GM23338 (cell line): Measurements from ENCODE around the gene RHCG. TPM values are rescaled to one million over a fixed set of nuclear protein-coding genes. Genes with fewer than 3 reads are reported as not detected.

Experiments used
- ATAC-seq: fragments of 200-7000 bp; cut with Tn5 transposase; 3 replicates; pipeline ENCODE4 v1.9.1; 2020
- DNase-seq: peaks from one replicate; pipeline ENCODE4 v3.0.0-alpha.2; 2015; ENCODE audit warnings: low spot score
- H2AFZ ChIP-seq: fragments of 200-600 bp; sonication (generic); 2 replicates; pipeline ENCODE4 v1.8.0; 2016; ENCODE audit warnings: antibody characterized with exemption, mild to moderate bottlenecking, moderate library complexity
- H3F3A ChIP-seq: fragments of 200-600 bp; sonication (generic); replicated peaks from 2 replicates; pipeline ENCODE4 v1.8.0; 2017; ENCODE audit warnings: antibody characterized with exemption, mixed run types, low read depth
- H3K27ac ChIP-seq: fragments of 200-600 bp; sonication (generic); 2 replicates; pipeline ENCODE4 v1.6.1; 2016; ENCODE audit warnings: low read depth
- H3K27me3 ChIP-seq: fragments of 200-600 bp; sonication (generic); 2 replicates; pipeline ENCODE4 v1.8.0; 2016; ENCODE audit warnings: mild to moderate bottlenecking, mixed run types, moderate library complexity; ENCODE audit not compliant: insufficient read depth
- H3K36me3 ChIP-seq: fragments of 200-600 bp; sonication (generic); 2 replicates; pipeline ENCODE4 v1.8.0; 2016; ENCODE audit warnings: mild to moderate bottlenecking; ENCODE audit not compliant: insufficient read depth
- H3K4me1 ChIP-seq: fragments of 200-600 bp; sonication (generic); 2 replicates; pipeline ENCODE4 v1.8.0; 2016; ENCODE audit warnings: mild to moderate bottlenecking, moderate library complexity; ENCODE audit not compliant: insufficient read depth
- H3K4me2 ChIP-seq: fragments of 200-600 bp; sonication (generic); 2 replicates; pipeline ENCODE4 v1.7.1; 2017; ENCODE audit warnings: mixed run types
- H3K4me3 ChIP-seq: fragments of 200-600 bp; sonication (generic); 2 replicates; pipeline ENCODE4 v1.6.1; 2016; ENCODE audit warnings: mixed run types
- H3K79me2 ChIP-seq: fragments of 200-600 bp; sonication (generic); replicated peaks from 2 replicates; pipeline ENCODE4 v1.8.0; 2017; ENCODE audit warnings: mild to moderate bottlenecking; ENCODE audit not compliant: insufficient read depth
- H3K9me2 ChIP-seq: fragments of 200-600 bp; sonication (generic); 2 replicates; pipeline ENCODE4 v1.8.0; 2017; ENCODE audit not compliant: insufficient read depth
- H4K20me1 ChIP-seq: fragments of 200-600 bp; sonication (generic); replicated peaks from 2 replicates; pipeline ENCODE4 v1.8.0; 2017; ENCODE audit warnings: mild to moderate bottlenecking; ENCODE audit not compliant: insufficient read depth
- H3K27ac Mint-ChIP-seq: 2 replicates; pipeline ENCODE4 v1.8.0; 2020; ENCODE audit warnings: inconsistent platforms, mild to moderate bottlenecking, moderate library complexity, mixed read lengths
- H3K27me3 Mint-ChIP-seq: 3 replicates; pipeline ENCODE4 v1.8.0; 2022; ENCODE audit warnings: low read depth, mild to moderate bottlenecking, moderate library complexity, mixed read lengths, inconsistent platforms; ENCODE audit not compliant: insufficient read depth, poor library complexity
- H3K36me3 Mint-ChIP-seq: 3 replicates; pipeline ENCODE4 v1.8.0; 2021; ENCODE audit warnings: low read depth, mild to moderate bottlenecking, inconsistent platforms, moderate library complexity, mixed read lengths
- H3K4me1 Mint-ChIP-seq: 3 replicates; pipeline ENCODE4 v1.8.0; 2020; ENCODE audit warnings: mild to moderate bottlenecking, inconsistent platforms, mixed read lengths
- H3K4me3 Mint-ChIP-seq: 3 replicates; pipeline ENCODE4 v1.8.0; 2021; ENCODE audit warnings: moderate library complexity, mild to moderate bottlenecking, inconsistent platforms, mixed read lengths
- H3K9me3 Mint-ChIP-seq: 3 replicates; pipeline ENCODE4 v1.8.0; 2020; ENCODE audit warnings: moderate library complexity, mild to moderate bottlenecking, inconsistent platforms, mixed read lengths
- ETS1 ChIP-seq: IDR thresholded peaks from 2 replicates; pipeline ENCODE4 v1.6.1; 2016; ENCODE audit warnings: antibody characterized with exemption
- EZH2 ChIP-seq: fragments of 200-600 bp; sonication (generic); IDR thresholded peaks from one replicate; pipeline ENCODE4 v1.8.0; 2017; ENCODE audit warnings: antibody characterized with exemption, mild to moderate bottlenecking, low read depth; ENCODE audit not compliant: unreplicated experiment
- EZH2phosphoT487 ChIP-seq: fragments of 200-600 bp; sonication (generic); IDR thresholded peaks from one replicate; pipeline ENCODE4 v1.8.1; 2018; ENCODE audit warnings: antibody characterized with exemption; ENCODE audit not compliant: unreplicated experiment
- JUNB ChIP-seq: IDR thresholded peaks from one replicate; pipeline ENCODE4 v1.6.1; 2016; ENCODE audit warnings: antibody characterized with exemption; ENCODE audit not compliant: unreplicated experiment
- NANOG ChIP-seq: IDR thresholded peaks from 2 replicates; pipeline ENCODE4 v1.6.1; 2016; ENCODE audit warnings: antibody characterized with exemption, borderline replicate concordance
- POLR2AphosphoS5 ChIP-seq: IDR thresholded peaks from 2 replicates; pipeline ENCODE4 v1.6.1; 2016; ENCODE audit warnings: antibody characterized with exemption, low read depth
- STAT1 ChIP-seq: IDR thresholded peaks from one replicate; pipeline ENCODE4 v1.6.1; 2016; ENCODE audit warnings: antibody characterized with exemption; ENCODE audit not compliant: unreplicated experiment
- ZNF114 ChIP-seq: fragments of 250-450 bp; sonication (Bioruptor Pico); IDR thresholded peaks from 2 replicates; pipeline ENCODE4 v1.5.0; 2020; ENCODE audit warnings: mild to moderate bottlenecking, moderate library complexity
- ZNF331 ChIP-seq: fragments of 250-450 bp; sonication (Bioruptor Pico); IDR thresholded peaks from 2 replicates; pipeline ENCODE4 v1.5.0; 2020; ENCODE audit warnings: low read depth, mild to moderate bottlenecking, moderate library complexity
- ZNF462 ChIP-seq: fragments of 250-450 bp; sonication (Bioruptor Pico); IDR thresholded peaks from 2 replicates; pipeline ENCODE4 v1.5.0; 2020; ENCODE audit warnings: mild to moderate bottlenecking, moderate library complexity
- polyA plus RNA-seq: library from polyadenylated mRNA; unstranded; fragments of >200 nt; fragmentation: Nextera tagmentation; extraction: Ambion mirVana; gene quantifications from 2 replicates; pipeline ENCODE4 v1.2.1, GENCODE V29; 2016
- total RNA-seq: library from RNA; depleted of rRNA; stranded (reverse); fragments of >200 nt; shearing (Covaris generic); gene quantifications from 2 replicates; pipeline ENCODE4 v1.2.3, GENCODE V29; 2014
- TF ChIP-seq, protein P1 (sequence below), 2 experiments: fragments of 200-600 bp in 1 of 2; sonication (generic) in 1 of 2; conservative IDR thresholded peaks; 2 replicates each; pipeline versions ENCODE4 v1.5.1 to v1.6.1; 2016 to 2017; ENCODE audit warnings: antibody characterized with exemption in 2 of 2, low read depth in 2 of 2, mild to moderate bottlenecking in 2 of 2, moderate library complexity in 1 of 2

RHCG gene
- total and polyA plus RNA-seq, 2 experiments from 2014 or later = 0.21 to 0.63 TPM

- Mint-ChIP-seq H3K4me3 (no peak overlapping the region), H3K36me3 (no peaks in the 10 kb centered on the region), H3K27me3 (peaks cover 2% of the 10 kb centered on the region), H3K9me3 (no peaks in the 10 kb centered on the region), H3K27ac (no peak overlapping the region), H3K4me1 (no peaks in the 10 kb centered on the region)
- ATAC-seq (no peak), DNase-seq (no peak)
- H3K4me3 ChIP-seq = no peak overlapping the region
- no peak overlapping the region for H3K27ac ChIP-seq
- H3K4me1 ChIP-seq = no peaks in the 10 kb centered on the region
- TF ChIP-seq ZNF114 (CRISPR knock-in tag) = no peak
- no peak for TF ChIP-seq EZH2
- TF ChIP-seq JUNB = no peak
- no peak for TF ChIP-seq ZNF462
- TF ChIP-seq NANOG = no peak
- TF ChIP-seq STAT1 = no peak
- TF ChIP-seq, protein P1, sequence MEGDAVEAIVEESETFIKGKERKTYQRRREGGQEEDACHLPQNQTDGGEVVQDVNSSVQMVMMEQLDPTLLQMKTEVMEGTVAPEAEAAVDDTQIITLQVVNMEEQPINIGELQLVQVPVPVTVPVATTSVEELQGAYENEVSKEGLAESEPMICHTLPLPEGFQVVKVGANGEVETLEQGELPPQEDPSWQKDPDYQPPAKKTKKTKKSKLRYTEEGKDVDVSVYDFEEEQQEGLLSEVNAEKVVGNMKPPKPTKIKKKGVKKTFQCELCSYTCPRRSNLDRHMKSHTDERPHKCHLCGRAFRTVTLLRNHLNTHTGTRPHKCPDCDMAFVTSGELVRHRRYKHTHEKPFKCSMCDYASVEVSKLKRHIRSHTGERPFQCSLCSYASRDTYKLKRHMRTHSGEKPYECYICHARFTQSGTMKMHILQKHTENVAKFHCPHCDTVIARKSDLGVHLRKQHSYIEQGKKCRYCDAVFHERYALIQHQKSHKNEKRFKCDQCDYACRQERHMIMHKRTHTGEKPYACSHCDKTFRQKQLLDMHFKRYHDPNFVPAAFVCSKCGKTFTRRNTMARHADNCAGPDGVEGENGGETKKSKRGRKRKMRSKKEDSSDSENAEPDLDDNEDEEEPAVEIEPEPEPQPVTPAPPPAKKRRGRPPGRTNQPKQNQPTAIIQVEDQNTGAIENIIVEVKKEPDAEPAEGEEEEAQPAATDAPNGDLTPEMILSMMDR (conservative IDR thresholded peaks at IDR 0.05; ENCODE audit: low read depth in 2 of 2) = no peak
- no peak for TF ChIP-seq ZNF331 (CRISPR knock-in tag)
- TF ChIP-seq ETS1 = no peak
- no peak for TF ChIP-seq POLR2AphosphoS5
- TF ChIP-seq EZH2phosphoT487 = no peak
- no peaks in the 10 kb centered on the region for H4K20me1 ChIP-seq
- H2AFZ ChIP-seq = no peak overlapping the region
- H3K4me2 ChIP-seq = no peak overlapping the region
- H3K9me2 ChIP-seq = 0 out of 2 replicates have a peak, but pooled peaks cover 5% of the 10 kb centered on the region
- no peaks in the 10 kb centered on the region for H3K79me2 ChIP-seq
- no peaks in the 10 kb centered on the region for H3K36me3 ChIP-seq
- no peaks in the 10 kb centered on the region for H3F3A ChIP-seq
- no peaks in the 10 kb centered on the region for H3K27me3 ChIP-seq
These were observed 16.2 kb upstream of the RHCG start for GRCh38 chr15:89512631-89513030.
